ENCODE data around the gene PBX4.

PBX4 gene

DNA sequence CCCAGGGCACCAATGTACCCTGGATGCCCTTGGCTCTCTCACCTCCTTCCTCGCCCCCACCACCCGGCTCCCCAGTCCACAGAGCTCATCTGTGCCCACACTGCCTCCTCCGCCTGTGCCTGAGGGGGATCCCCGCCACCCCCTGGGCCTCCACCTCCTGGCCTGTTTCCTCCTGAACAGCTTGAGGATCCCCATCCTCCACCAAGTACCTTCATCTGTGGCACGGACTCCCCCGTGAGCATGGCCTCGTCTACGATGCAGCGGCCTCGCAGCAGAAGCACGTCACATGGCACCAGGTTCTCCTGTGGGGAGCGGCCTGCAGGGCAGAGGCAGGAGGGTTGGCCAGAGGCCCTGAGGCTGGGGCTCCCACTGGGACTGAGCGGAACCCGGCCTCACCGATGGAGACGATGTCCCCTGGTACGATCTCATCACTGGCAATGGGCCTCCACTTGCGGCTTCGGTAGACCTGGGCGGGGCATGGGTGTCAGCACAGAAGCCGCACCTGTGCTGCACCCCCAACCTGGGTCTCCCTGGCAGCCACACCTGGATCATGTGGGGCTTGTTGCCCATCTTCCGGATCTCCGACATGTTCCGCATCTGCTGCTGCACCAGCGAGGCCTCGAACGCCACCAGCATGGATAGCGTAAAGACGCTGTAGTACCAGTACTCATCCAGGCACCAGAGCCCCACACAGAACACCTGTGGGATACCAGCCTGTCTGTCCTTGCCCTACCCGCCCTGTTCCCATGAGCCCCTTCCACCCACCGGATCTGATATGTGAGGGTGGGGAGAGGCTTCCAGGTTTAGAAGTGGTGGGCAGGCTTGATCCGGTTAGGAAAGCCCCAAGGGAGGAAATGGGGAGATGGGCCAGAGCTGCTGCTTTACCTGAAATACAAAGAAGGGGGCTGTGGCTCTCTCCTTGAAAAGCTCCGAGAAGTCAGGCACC, 38.2 kb upstream of the PBX4 start:
- Histone ChIP-seq H3K4me1 (ENCODE audit: control insufficient read depth, insufficient read depth, low read length, poor library complexity, severe bottlenecking) (peaks cover 12% of the 10 kb centered on the region), H3K27ac (ENCODE audit: low read depth, low read length, severe bottlenecking) (no peak overlapping the region), H3K9me3 (ENCODE audit: control insufficient read depth, low read length) (no peaks in the 10 kb centered on the region), H3K4me3 (ENCODE audit: extremely low read depth, insufficient read depth, low read length, poor library complexity, severe bottlenecking) (no peak overlapping the region), H3K36me3 (ENCODE audit: control insufficient read depth, insufficient read depth, low read length) (peaks cover 90% of the 10 kb centered on the region)
- 95 to 96% methylated on average over 31 to 32 of the region's 33 CpGs for WGBS, 2 experiments (ENCODE audit: insufficient coverage in 2 of 2)

GRCh38 chr19:19655641-19656343, 37.3 kb upstream of the PBX4 start:
- 97 to 98% methylated on average over 26 of the region's 27 CpGs for WGBS, 2 experiments (ENCODE audit: insufficient coverage in 2 of 2)
- Histone ChIP-seq H3K9me3 (ENCODE audit: control insufficient read depth, low read length) (no peaks in the 10 kb centered on the region), H3K4me3 (ENCODE audit: extremely low read depth, insufficient read depth, low read length, poor library complexity, severe bottlenecking) (no peak overlapping the region), H3K27ac (ENCODE audit: low read depth, low read length, severe bottlenecking) (no peak overlapping the region), H3K4me1 (ENCODE audit: control insufficient read depth, insufficient read depth, low read length, poor library complexity, severe bottlenecking) (peaks cover 4% of the 10 kb centered on the region), H3K36me3 (ENCODE audit: control insufficient read depth, insufficient read depth, low read length) (peaks cover 94% of the 10 kb centered on the region)

DNA sequence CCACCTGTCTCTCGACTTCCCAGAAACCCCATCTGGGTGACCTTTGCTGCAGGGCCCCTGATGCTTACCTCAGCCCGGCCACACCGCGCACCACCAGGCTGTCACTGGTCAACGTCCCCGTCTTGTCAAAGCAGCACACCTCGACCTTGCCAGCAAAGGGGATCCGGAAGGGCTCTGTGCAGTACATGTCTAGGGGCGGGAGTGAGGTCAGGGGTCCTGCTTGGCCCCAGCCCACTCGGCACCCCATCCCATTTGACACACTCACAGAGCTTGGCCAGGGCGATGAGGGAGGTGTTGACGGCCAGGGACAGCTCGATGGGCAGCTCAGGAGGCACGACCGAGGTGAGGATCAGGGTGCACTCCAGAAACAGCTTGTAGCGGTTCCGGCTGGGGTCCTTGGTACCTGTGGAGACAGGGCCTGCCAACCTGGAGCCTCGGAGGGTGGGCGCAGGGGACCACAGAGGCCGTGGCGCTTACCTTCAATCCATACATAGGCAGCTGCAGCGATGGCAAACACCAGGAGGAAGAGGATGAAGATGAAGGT, 36.6 kb upstream of the PBX4 start:
- 92 to 97% methylated on average over 17 to 18 of the region's 22 CpGs for whole genome bisulfite sequencing, 2 experiments (ENCODE audit: insufficient coverage in 2 of 2)
- no peak overlapping the region for H3K4me3 ChIP-seq (ENCODE audit: extremely low read depth, insufficient read depth, low read length, poor library complexity, severe bottlenecking)
- no peaks in the 10 kb centered on the region for H3K9me3 ChIP-seq (ENCODE audit: control insufficient read depth, low read length)
- peaks cover 4% of the 10 kb centered on the region for H3K4me1 ChIP-seq (ENCODE audit: control insufficient read depth, insufficient read depth, low read length, poor library complexity, severe bottlenecking)
- no peak overlapping the region for H3K27ac ChIP-seq (ENCODE audit: low read depth, low read length, severe bottlenecking)
- H3K36me3 ChIP-seq (ENCODE audit: control insufficient read depth, insufficient read depth, low read length), result peaks cover 98% of the 10 kb centered on the region

DNA sequence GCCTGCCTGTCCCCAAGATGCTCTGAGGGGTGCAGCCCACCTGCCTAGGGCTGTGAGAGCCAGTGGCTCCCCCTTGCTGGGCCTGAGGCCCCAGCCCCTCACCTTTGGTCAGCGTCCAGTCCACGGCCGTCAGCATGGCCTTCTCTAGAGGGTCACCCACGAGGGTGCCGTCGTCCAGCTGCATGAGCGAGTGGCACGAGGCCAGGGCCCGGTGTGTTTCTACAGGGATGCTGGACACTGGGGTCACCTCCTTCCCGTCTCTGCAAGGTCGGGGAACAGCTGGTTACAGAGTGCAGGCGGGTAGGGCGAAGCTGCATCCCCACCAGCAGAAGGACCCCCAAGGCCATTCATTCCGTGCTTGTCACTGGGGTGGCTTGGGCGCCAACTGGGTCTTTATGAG, 36.0 kb upstream of the PBX4 start:
- no peaks in the 10 kb centered on the region for H3K4me1 ChIP-seq (ENCODE audit: control insufficient read depth, insufficient read depth, low read length, poor library complexity, severe bottlenecking)
- no peak overlapping the region for H3K27ac ChIP-seq (ENCODE audit: low read depth, low read length, severe bottlenecking)
- H3K9me3 ChIP-seq (ENCODE audit: control insufficient read depth, low read length), result no peaks in the 10 kb centered on the region
- WGBS, 2 experiments (ENCODE audit: insufficient coverage in 2 of 2), result 95 to 98% methylated on average over 15 of the region's 15 CpGs
- peaks cover 98% of the 10 kb centered on the region for H3K36me3 ChIP-seq (ENCODE audit: control insufficient read depth, insufficient read depth, low read length)
- H3K4me3 ChIP-seq (ENCODE audit: extremely low read depth, insufficient read depth, low read length, poor library complexity, severe bottlenecking), result no peak overlapping the region

GRCh38 chr19:19653597-19654147, 35.2 kb upstream of the PBX4 start:
- 96 to 97% methylated on average over 17 to 18 of the region's 23 CpGs for WGBS, 2 experiments (ENCODE audit: insufficient coverage in 2 of 2)
- Histone ChIP-seq H3K4me3 (ENCODE audit: extremely low read depth, insufficient read depth, low read length, poor library complexity, severe bottlenecking) (no peak overlapping the region), H3K27ac (ENCODE audit: low read depth, low read length, severe bottlenecking) (no peak overlapping the region), H3K4me1 (ENCODE audit: control insufficient read depth, insufficient read depth, low read length, poor library complexity, severe bottlenecking) (no peaks in the 10 kb centered on the region), H3K9me3 (ENCODE audit: control insufficient read depth, low read length) (no peaks in the 10 kb centered on the region), H3K36me3 (ENCODE audit: control insufficient read depth, insufficient read depth, low read length) (peaks cover 96% of the 10 kb centered on the region)

DNA sequence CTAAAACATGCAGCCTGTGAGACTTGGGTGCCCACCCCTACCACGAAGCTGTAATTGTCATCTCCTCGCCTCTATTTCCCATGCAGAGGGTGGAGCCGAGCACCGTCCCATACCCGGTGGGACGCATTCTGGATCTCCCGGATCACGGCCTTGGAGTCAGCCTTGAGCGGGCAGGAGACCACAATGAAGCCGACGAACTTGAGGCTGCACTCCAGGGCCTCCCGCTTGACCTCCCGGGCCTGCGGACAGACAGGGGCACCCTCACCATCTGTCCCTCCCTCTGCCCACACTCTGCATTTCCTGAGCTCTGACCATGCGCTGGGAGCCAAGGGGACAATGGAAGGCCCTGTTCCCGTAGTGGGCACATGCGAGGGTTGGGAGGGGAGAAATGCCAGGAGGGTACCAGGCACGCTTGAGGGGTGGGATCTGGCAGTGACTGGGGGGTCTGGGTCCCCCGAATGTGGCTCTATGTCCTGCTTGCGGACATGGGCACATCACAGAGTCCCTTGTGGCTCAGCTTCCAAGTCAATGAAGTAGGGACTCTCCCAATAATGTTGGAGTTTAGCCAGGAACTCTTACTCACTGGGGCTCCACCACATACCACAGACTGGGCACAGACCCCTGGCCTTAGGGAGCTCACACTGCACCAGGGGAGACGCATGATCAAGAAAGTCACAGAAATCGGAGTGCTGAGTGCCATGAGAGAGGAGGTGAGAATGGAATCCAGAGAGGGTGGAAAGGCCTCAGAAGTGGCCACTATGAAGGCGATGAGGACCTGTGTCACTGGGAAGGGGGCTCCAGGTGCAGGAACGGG, 34.2 kb upstream of the PBX4 start:
- H3K27ac ChIP-seq (ENCODE audit: low read depth, low read length, severe bottlenecking), result no peak overlapping the region
- no peaks in the 10 kb centered on the region for H3K4me1 ChIP-seq (ENCODE audit: control insufficient read depth, insufficient read depth, low read length, poor library complexity, severe bottlenecking)
- H3K4me3 ChIP-seq (ENCODE audit: extremely low read depth, insufficient read depth, low read length, poor library complexity, severe bottlenecking), result no peak overlapping the region
- H3K9me3 ChIP-seq (ENCODE audit: control insufficient read depth, low read length), result no peaks in the 10 kb centered on the region
- H3K36me3 ChIP-seq (ENCODE audit: control insufficient read depth, insufficient read depth, low read length), result peaks cover 90% of the 10 kb centered on the region
- 94 to 95% methylated on average over 15 to 23 of the region's 24 CpGs for WGBS, 2 experiments (ENCODE audit: insufficient coverage in 2 of 2)

- H3K27ac ChIP-seq (ENCODE audit: low read depth, low read length, severe bottlenecking), result no peak overlapping the region
- 93 to 96% methylated on average over 10 to 13 of the region's 13 CpGs for WGBS, 2 experiments (ENCODE audit: insufficient coverage in 2 of 2)
- no peaks in the 10 kb centered on the region for H3K9me3 ChIP-seq (ENCODE audit: control insufficient read depth, low read length)
- H3K4me3 ChIP-seq (ENCODE audit: extremely low read depth, insufficient read depth, low read length, poor library complexity, severe bottlenecking), result no peak overlapping the region
- peaks cover 90% of the 10 kb centered on the region for H3K36me3 ChIP-seq (ENCODE audit: control insufficient read depth, insufficient read depth, low read length)
- no peaks in the 10 kb centered on the region for H3K4me1 ChIP-seq (ENCODE audit: control insufficient read depth, insufficient read depth, low read length, poor library complexity, severe bottlenecking)
These were observed 32.6 kb upstream of the PBX4 start for GRCh38 chr19:19651076-19651475.

GRCh38 chr19:19650331-19650730, 31.8 kb upstream of the PBX4 start:
- WGBS, 2 experiments (ENCODE audit: insufficient coverage in 2 of 2), result 85 to 94% methylated on average over 6 to 9 of the region's 9 CpGs
- no peaks in the 10 kb centered on the region for H3K9me3 ChIP-seq (ENCODE audit: control insufficient read depth, low read length)
- H3K4me3 ChIP-seq (ENCODE audit: extremely low read depth, insufficient read depth, low read length, poor library complexity, severe bottlenecking), result no peak overlapping the region
- peaks cover 89% of the 10 kb centered on the region for H3K36me3 ChIP-seq (ENCODE audit: control insufficient read depth, insufficient read depth, low read length)
- no peaks in the 10 kb centered on the region for H3K4me1 ChIP-seq (ENCODE audit: control insufficient read depth, insufficient read depth, low read length, poor library complexity, severe bottlenecking)
- no peak overlapping the region for H3K27ac ChIP-seq (ENCODE audit: low read depth, low read length, severe bottlenecking)

DNA sequence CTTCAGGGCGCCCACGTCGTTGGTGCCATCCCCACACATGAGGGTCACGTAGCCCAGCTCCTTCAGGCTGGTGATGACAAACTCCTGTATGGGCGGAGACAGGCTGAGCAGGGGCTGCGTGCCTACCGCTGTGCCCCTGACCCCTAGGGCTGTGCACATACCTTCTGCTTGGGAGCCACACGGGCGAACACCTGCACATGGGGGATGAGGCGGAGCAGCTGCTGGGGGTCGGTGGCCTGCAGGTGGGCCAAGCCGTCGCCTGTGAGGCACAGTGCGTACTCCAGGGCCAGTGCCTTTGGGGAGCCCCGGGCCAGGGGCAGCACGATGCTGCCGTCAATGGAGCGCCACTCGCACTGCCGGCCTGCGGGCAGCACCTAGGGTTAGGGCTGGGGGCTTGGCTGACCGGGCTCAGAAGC, 31.1 kb upstream of the PBX4 start:
- Histone ChIP-seq H3K36me3 (ENCODE audit: control insufficient read depth, insufficient read depth, low read length) (peaks cover 89% of the 10 kb centered on the region), H3K9me3 (ENCODE audit: control insufficient read depth, low read length) (no peaks in the 10 kb centered on the region), H3K4me1 (ENCODE audit: control insufficient read depth, insufficient read depth, low read length, poor library complexity, severe bottlenecking) (no peaks in the 10 kb centered on the region), H3K27ac (ENCODE audit: low read depth, low read length, severe bottlenecking) (no peak overlapping the region), H3K4me3 (ENCODE audit: extremely low read depth, insufficient read depth, low read length, poor library complexity, severe bottlenecking) (no peak overlapping the region)
- 93 to 99% methylated on average over 21 to 22 of the region's 22 CpGs for WGBS, 2 experiments (ENCODE audit: insufficient coverage in 2 of 2)

DNA sequence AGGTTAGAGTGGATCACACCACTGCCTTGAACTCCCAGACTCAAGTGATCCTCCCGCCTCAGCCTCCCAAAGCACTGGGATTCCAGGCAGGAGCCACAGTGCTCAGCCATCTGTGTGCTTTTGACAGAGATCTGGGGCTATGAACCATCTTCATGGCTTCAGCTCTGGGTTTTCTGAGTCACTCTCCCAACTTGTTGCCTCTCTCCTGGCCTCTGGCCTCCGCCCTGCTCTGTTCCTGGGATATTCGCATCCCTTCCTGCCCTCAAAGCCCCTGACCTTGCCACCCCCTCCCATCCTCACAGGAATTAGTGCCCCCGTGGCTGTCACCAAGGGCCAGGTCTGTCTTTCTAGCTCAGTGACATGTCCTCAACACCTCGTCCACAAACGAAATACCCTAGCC, 30.7 kb upstream of the PBX4 start:
- no peaks in the 10 kb centered on the region for H3K9me3 ChIP-seq (ENCODE audit: control insufficient read depth, low read length)
- peaks cover 1% of the 10 kb centered on the region for H3K4me1 ChIP-seq (ENCODE audit: control insufficient read depth, insufficient read depth, low read length, poor library complexity, severe bottlenecking)
- no peak overlapping the region for H3K27ac ChIP-seq (ENCODE audit: low read depth, low read length, severe bottlenecking)
- H3K36me3 ChIP-seq (ENCODE audit: control insufficient read depth, insufficient read depth, low read length), result peaks cover 85% of the 10 kb centered on the region
- no peak overlapping the region for H3K4me3 ChIP-seq (ENCODE audit: extremely low read depth, insufficient read depth, low read length, poor library complexity, severe bottlenecking)
- 93 to 97% methylated on average over 3 to 6 of the region's 6 CpGs for WGBS, 2 experiments (ENCODE audit: insufficient coverage in 2 of 2)
